K562 (cell line): Measurements from ENCODE around the gene SETD7. TPM values are rescaled to one million over a fixed set of nuclear protein-coding genes. Genes with fewer than 3 reads are reported as not detected.
A peak's percentile ranks its signal among the peaks of the same experiment; 100 is the strongest.

Experiments used
- C11orf30 ChIP-seq: fragments of 450-650 bp; IDR thresholded peaks from 2 replicates; pipeline ENCODE4 v1.6.1; 2016; ENCODE audit warnings: low read depth, mild to moderate bottlenecking
- CBX2 ChIP-seq: fragments of 200-600 bp; sonication (generic); IDR thresholded peaks from one replicate; pipeline ENCODE4 v1.6.1; 2012; ENCODE audit warnings: mild to moderate bottlenecking, low read length, inconsistent platforms; ENCODE audit not compliant: insufficient read depth, poor library complexity, severe bottlenecking
- COPS2 ChIP-seq: fragments of 450-650 bp; conservative IDR thresholded peaks from 2 replicates; pipeline ENCODE4 v1.6.1; 2016; ENCODE audit warnings: mild to moderate bottlenecking, moderate library complexity
- CTBP1 ChIP-seq: fragments of 450-650 bp; IDR thresholded peaks from 2 replicates; pipeline ENCODE4 v1.6.1; 2016; ENCODE audit warnings: borderline replicate concordance
- DIDO1 ChIP-seq: fragments of 450-650 bp; IDR thresholded peaks from 2 replicates; pipeline ENCODE4 v1.6.1; 2016; ENCODE audit warnings: low read depth, missing biosample characterization, missing genetic modification characterization
- DNMT1 ChIP-seq: fragments of 450-650 bp; IDR thresholded peaks from 2 replicates; pipeline ENCODE4 v1.6.1; 2016; ENCODE audit warnings: antibody characterized with exemption, mild to moderate bottlenecking
- ESRRB ChIP-seq: fragments of 250-450 bp; sonication (Bioruptor Pico); IDR thresholded peaks from 2 replicates; pipeline ENCODE4 v1.5.0; 2020; ENCODE audit warnings: mild to moderate bottlenecking, moderate library complexity, borderline replicate concordance
- FOS ChIP-seq: IDR thresholded peaks from 3 replicates; pipeline ENCODE4 v1.6.1; 2011; ENCODE audit not compliant: insufficient read length; ENCODE audit errors: extremely low read depth
- FOSL1 ChIP-seq: fragments of 200-800 bp; sonication (Bioruptor generic); conservative IDR thresholded peaks from 2 replicates; pipeline ENCODE4 v1.6.1; 2016; ENCODE audit warnings: missing genetic modification characterization, missing compliant biosample characterization
- FOXA3 ChIP-seq, 2 experiments: fragments of 450-650 bp in 1 of 2; sonication (generic) in 1 of 2; formaldehyde crosslinking; IDR thresholded peaks in 1 of 2; conservative IDR thresholded peaks in 1 of 2; 2 replicates each; pipeline versions ENCODE4 v1.4.0 to v1.8.0; 2020 to 2022; ENCODE audit warnings: mild to moderate bottlenecking in 2 of 2, missing genetic modification reagents in 1 of 2
- FOXK2 ChIP-seq, 2 experiments: fragments of 450-650 bp; IDR thresholded peaks in 1 of 2; conservative IDR thresholded peaks in 1 of 2; 2 replicates each; pipeline ENCODE4 v1.6.1; 2016; ENCODE audit warnings: low read depth in 2 of 2, mild to moderate bottlenecking in 1 of 2
- GTF2E2 ChIP-seq: fragments of 200-800 bp; sonication (Bioruptor generic); IDR thresholded peaks from 2 replicates; pipeline ENCODE4 v1.6.1; 2016; ENCODE audit warnings: missing genetic modification characterization, missing compliant biosample characterization
- GTF2F1 ChIP-seq: IDR thresholded peaks from 2 replicates; pipeline ENCODE4 v1.6.1; 2011; ENCODE audit warnings: low read depth, low read length, improper control_type of control experiment
- HDAC8 ChIP-seq: fragments of 450-650 bp; IDR thresholded peaks from 2 replicates; pipeline ENCODE4 v1.6.1; 2016; ENCODE audit warnings: mild to moderate bottlenecking, missing genetic modification characterization, moderate library complexity, missing compliant biosample characterization
- ILF3 ChIP-seq: fragments of 450-650 bp; IDR thresholded peaks from 2 replicates; pipeline ENCODE4 v1.6.1; 2018; ENCODE audit warnings: antibody characterized with exemption, mild to moderate bottlenecking, moderate library complexity, borderline replicate concordance
- NFIC ChIP-seq: fragments of 450-650 bp; IDR thresholded peaks from 2 replicates; pipeline ENCODE4 v1.6.1; 2017; ENCODE audit warnings: mild to moderate bottlenecking, inconsistent platforms
- RB1 ChIP-seq: fragments of 450-650 bp; IDR thresholded peaks from 2 replicates; pipeline ENCODE4 v1.6.1; 2017; ENCODE audit warnings: low read depth, mild to moderate bottlenecking
- RFX1 ChIP-seq: fragments of 450-650 bp; IDR thresholded peaks from 2 replicates; pipeline ENCODE4 v1.6.1; 2016; ENCODE audit warnings: mild to moderate bottlenecking, moderate library complexity
- SIN3B ChIP-seq: fragments of 450-650 bp; IDR thresholded peaks from 2 replicates; pipeline ENCODE4 v1.6.1; 2017; ENCODE audit warnings: low read depth, mild to moderate bottlenecking, moderate library complexity
- TCF7 ChIP-seq: sonication (generic); IDR thresholded peaks from 2 replicates; pipeline ENCODE4 v1.6.1; 2016; ENCODE audit warnings: antibody characterized with exemption, borderline replicate concordance
- TOE1 ChIP-seq, 2 experiments: fragments of 450-650 bp in 1 of 2; sonication (generic) in 1 of 2; formaldehyde crosslinking in 1 of 2; IDR thresholded peaks; 2 replicates each; pipeline versions ENCODE4 v1.7.1 to v1.8.0; 2016 to 2022; ENCODE audit warnings: borderline replicate concordance in 2 of 2, mild to moderate bottlenecking in 2 of 2, antibody characterized with exemption in 1 of 2, inconsistent platforms in 1 of 2, low read depth in 1 of 2, missing genetic modification reagents in 1 of 2, moderate library complexity in 1 of 2
- ZNF253 ChIP-seq: fragments of 250-450 bp; sonication (Bioruptor Pico); conservative IDR thresholded peaks from 2 replicates; pipeline ENCODE4 v1.6.1; 2021; ENCODE audit warnings: mild to moderate bottlenecking
- ZNF398 ChIP-seq: fragments of 250-450 bp; sonication (Bioruptor Pico); IDR thresholded peaks from 2 replicates; pipeline ENCODE4 v1.8.0; 2021; ENCODE audit warnings: moderate library complexity, mild to moderate bottlenecking, inconsistent platforms
- polyA plus RNA-seq, 8 experiments: library from polyadenylated mRNA; depleted of rRNA in 4 of 8; stranded (reverse) in 5 of 8; unstranded in 3 of 8; fragments of >200 nt; fragmentation: Nextera tagmentation in 2 of 8; fragmentation: Illumina TruSeq in 1 of 8; extraction: Ambion mirVana in 2 of 8; extraction: Trizol in 1 of 8; gene quantifications; 2 replicates each; pipeline versions ENCODE4 v1.2.1 to v1.2.3, GENCODE V29; 2011 to 2014; ENCODE audit warnings: inconsistent platforms in 1 of 8, missing spikeins in 1 of 8
- total RNA-seq, 7 experiments: library from RNA; depleted of rRNA in 6 of 7; stranded (reverse); fragments of >200 nt in 6 of 7; fragmentation: Illumina TruSeq in 2 of 7; extraction: Trizol in 2 of 7; gene quantifications; 2 replicates each; pipeline versions ENCODE4 v1.2.1 to v1.2.3, GENCODE V29; 2011 to 2021; ENCODE audit warnings: low replicate concordance in 1 of 7
- TF ChIP-seq, protein P1 (sequence below), 2 experiments: fragments of 450-650 bp in 1 of 2; sonication (generic) in 1 of 2; formaldehyde crosslinking in 1 of 2; IDR thresholded peaks in 1 of 2; conservative IDR thresholded peaks in 1 of 2; 2 replicates each; pipeline versions ENCODE4 v1.6.1 to v1.8.1; 2016 to 2023; ENCODE audit warnings: mild to moderate bottlenecking in 2 of 2, moderate library complexity in 2 of 2, inconsistent platforms in 1 of 2, missing genetic modification reagents in 1 of 2

The SETD7 gene
- total and polyA plus RNA-seq, 9 of the 15 experiments (the other 6 are each of a cell fraction or from before 2014, with no cell fraction given) = 0.37 to 2.4 (median 1.7) TPM

DNA sequence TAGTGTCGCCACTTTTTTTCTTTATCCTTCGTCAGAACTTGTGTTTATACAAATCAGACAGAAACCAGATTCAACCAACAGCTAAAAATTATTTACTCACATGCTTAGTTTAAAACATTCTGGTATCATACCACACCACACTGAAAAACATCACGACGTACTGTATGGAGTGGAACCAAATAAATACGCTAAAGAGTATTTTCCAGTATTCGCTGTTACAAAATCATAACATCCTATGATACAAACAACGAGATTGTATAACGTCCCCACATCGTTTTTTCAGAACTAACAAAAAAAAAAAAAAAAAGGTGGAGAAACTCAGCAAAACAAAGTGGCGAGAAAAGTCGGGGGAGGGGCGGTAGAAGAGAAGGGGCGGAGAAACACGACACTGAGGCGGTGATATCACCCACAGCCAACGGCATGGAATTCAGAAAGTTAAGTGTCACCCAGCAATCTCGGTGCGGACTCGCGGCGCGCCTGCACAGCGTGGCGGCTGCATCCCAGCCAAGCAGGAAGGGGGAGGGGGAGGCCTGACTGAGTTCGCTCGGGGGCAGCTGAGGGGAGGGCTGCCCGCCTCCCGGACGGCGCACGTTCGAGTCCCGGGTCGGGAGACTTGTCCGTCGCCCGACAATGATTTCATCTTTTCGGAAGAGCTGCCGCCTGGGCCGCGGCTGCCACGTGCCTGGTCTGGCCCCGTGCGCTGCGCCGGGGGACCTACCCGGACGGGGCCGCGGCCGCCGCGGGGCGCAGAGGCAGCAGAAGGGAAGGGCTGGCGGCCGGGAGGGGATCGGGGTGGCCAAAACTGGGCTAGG, 920 bp downstream of the SETD7 start (continued):
- no peak for TF ChIP-seq ZNF253
- TF ChIP-seq FOS = no peak
- no peak for TF ChIP-seq DNMT1
- no peak for TF ChIP-seq TOE1 (IDR thresholded peaks at IDR 0.05; ENCODE audit: borderline replicate concordance)
- no peak for TF ChIP-seq TOE1 (CRISPR knock-in tag; IDR thresholded peaks at IDR 0.05; ENCODE audit: borderline replicate concordance, low read depth)
- TF ChIP-seq HDAC8 (tag) = no peak
- no peak for TF ChIP-seq FOXK2 (conservative IDR thresholded peaks at IDR 0.05 in 1 of 2, IDR thresholded peaks at IDR 0.05 in 1 of 2; ENCODE audit: low read depth in 2 of 2)
- no peak for TF ChIP-seq C11orf30
- no peak for TF ChIP-seq ILF3
- TF ChIP-seq GTF2E2 = 0 out of 2 replicates have a peak, but pooled peaks have one; percentile 46
- no peak for TF ChIP-seq FOXA3 (CRISPR knock-in tag; conservative IDR thresholded peaks at IDR 0.05 in 1 of 2, IDR thresholded peaks at IDR 0.05 in 1 of 2)
- no peak for TF ChIP-seq RB1
- TF ChIP-seq DIDO1 (tag) = no peak
- TF ChIP-seq ZNF398 (CRISPR knock-in tag) = no peak
- TF ChIP-seq RFX1 = no peak
- no peak for TF ChIP-seq SIN3B
- TF ChIP-seq GTF2F1 = no peak
- no peak for TF ChIP-seq TCF7
- 0 out of 2 replicates have a peak, but pooled peaks have one; percentile 28 for TF ChIP-seq NFIC
- no peak for TF ChIP-seq CBX2
- TF ChIP-seq, protein P1, sequence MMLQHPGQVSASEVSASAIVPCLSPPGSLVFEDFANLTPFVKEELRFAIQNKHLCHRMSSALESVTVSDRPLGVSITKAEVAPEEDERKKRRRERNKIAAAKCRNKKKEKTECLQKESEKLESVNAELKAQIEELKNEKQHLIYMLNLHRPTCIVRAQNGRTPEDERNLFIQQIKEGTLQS (IDR thresholded peaks at IDR 0.05) = peak; percentile 66
- TF ChIP-seq, protein P1 (CRISPR knock-in tag; conservative IDR thresholded peaks at IDR 0.05) = no peak
- no peak for TF ChIP-seq ESRRB (CRISPR knock-in tag)
- TF ChIP-seq COPS2 = no peak
- no peak for TF ChIP-seq FOSL1
- TF ChIP-seq CTBP1 = peak; percentile 44; the same call in 1 of the 2 replicates
